ENCODE data around the gene SCN1A. TPM values are rescaled to one million over a fixed set of nuclear protein-coding genes. Genes with fewer than 3 reads are reported as not detected.

SCN1A gene
- total and polyA plus RNA-seq, 2 of the 13 experiments (the other 11 are each of a cell fraction or from before 2014, with no cell fraction given) = 19.9 to 39.4 TPM

GRCh38 chr2:165953655-165954606 is 173.9 kb downstream of the SCN1A start, which contains the start of gene TTC21B (continued):
- TF ChIP-seq RBM22 (optimal IDR thresholded peaks at IDR 0.05; ENCODE audit: low read length) (peak; percentile 58), ZNF713 (CRISPR knock-in tag; IDR thresholded peaks at IDR 0.05) (peak; percentile 52; the same call in 1 of the 2 replicates), POLR2AphosphoS2 (IDR thresholded peaks at IDR 0.05; ENCODE audit: low read depth, low read length) (no peak), TFDP1 (CRISPR knock-in tag; IDR thresholded peaks at IDR 0.05; ENCODE audit: borderline replicate concordance) (peak; percentile 98), YEATS4 (CRISPR knock-in tag; IDR thresholded peaks at IDR 0.05; ENCODE audit: borderline replicate concordance) (peak; percentile 96), ARID3A (IDR thresholded peaks at IDR 0.05; ENCODE audit: low read depth, low read length) (no peak), TMF1 (CRISPR knock-in tag; IDR thresholded peaks at IDR 0.05; ENCODE audit: low read depth) (peak; percentile 72; the same call in 1 of the 2 replicates), ZNF674 (CRISPR knock-in tag; IDR thresholded peaks at IDR 0.05; ENCODE audit: low read depth) (no peak), NR2F1 (CRISPR knock-in tag; IDR thresholded peaks at IDR 0.05) (no peak), DMTF1 (CRISPR knock-in tag; IDR thresholded peaks at IDR 0.05) (0 out of 2 replicates have a peak, but pooled peaks have one; percentile 25), ZNF609 (CRISPR knock-in tag; IDR thresholded peaks at IDR 0.05; ENCODE audit: borderline replicate concordance) (peak; percentile 78), FLYWCH1 (CRISPR knock-in tag; IDR thresholded peaks at IDR 0.05) (peak; percentile 64; the same call in 1 of the 2 replicates), CREB1 (IDR thresholded peaks at IDR 0.05) (peak; percentile 40; the same call in 1 of the 2 replicates), CREB1 (CRISPR knock-in tag; IDR thresholded peaks at IDR 0.05) (peak; percentile 85), ZNF580 (CRISPR knock-in tag; IDR thresholded peaks at IDR 0.05; ENCODE audit: borderline replicate concordance, low read depth) (peak; percentile 93), GPN1 (CRISPR knock-in tag; IDR thresholded peaks at IDR 0.05; ENCODE audit: borderline replicate concordance) (no peak), NCOA1 (CRISPR knock-in tag; IDR thresholded peaks at IDR 0.05) (peak; percentile 69; the same call in 1 of the 2 replicates), ATAD3A (CRISPR knock-in tag; IDR thresholded peaks at IDR 0.05) (no peak)
